HEK293 (cell line): ENCODE data around the gene DENND5A.
A peak's percentile ranks its signal among the peaks of the same experiment; 100 is the strongest.

Experiments used
- HOXD13 ChIP-seq: sonication (generic); formaldehyde crosslinking; IDR thresholded peaks from 2 replicates; pipeline ENCODE4 v1.8.0; 2022; ENCODE audit warnings: missing genetic modification reagents, borderline replicate concordance
- IKZF3 ChIP-seq: fragments of 450-650 bp; IDR thresholded peaks from 2 replicates; pipeline ENCODE4 v1.5.0; 2018; ENCODE audit warnings: missing biosample characterization, mild to moderate bottlenecking, missing genetic modification characterization, moderate library complexity
- KLF8 ChIP-seq: fragments of 450-650 bp; formaldehyde crosslinking; IDR thresholded peaks from 2 replicates; pipeline ENCODE4 v1.5.1; 2016; ENCODE audit warnings: missing biosample characterization, missing genetic modification characterization
- PRDM10 ChIP-seq: fragments of 450-650 bp; formaldehyde crosslinking; IDR thresholded peaks from 2 replicates; pipeline ENCODE4 v1.5.1; 2016; ENCODE audit warnings: missing biosample characterization, missing genetic modification characterization
- PRDM4 ChIP-seq: fragments of 450-650 bp; formaldehyde crosslinking; IDR thresholded peaks from 2 replicates; pipeline ENCODE4 v1.5.1; 2017; ENCODE audit warnings: missing biosample characterization, missing genetic modification characterization
- PRDM6 ChIP-seq: fragments of 450-650 bp; formaldehyde crosslinking; IDR thresholded peaks from 2 replicates; pipeline ENCODE4 v1.5.1; 2017; ENCODE audit warnings: missing biosample characterization, missing genetic modification characterization
- SCRT2 ChIP-seq: fragments of 450-650 bp; formaldehyde crosslinking; IDR thresholded peaks from 2 replicates; pipeline ENCODE4 v1.5.1; 2016; ENCODE audit warnings: missing biosample characterization, missing genetic modification characterization
- SP7 ChIP-seq: fragments of 450-650 bp; formaldehyde crosslinking; IDR thresholded peaks from 2 replicates; pipeline ENCODE4 v1.5.1; 2016; ENCODE audit warnings: missing biosample characterization, missing genetic modification characterization
- ZEB2 ChIP-seq: fragments of 450-650 bp; formaldehyde crosslinking; IDR thresholded peaks from 2 replicates; pipeline ENCODE4 v1.5.1; 2016; ENCODE audit warnings: missing biosample characterization, missing genetic modification characterization
- ZNF266 ChIP-seq: fragments of 450-650 bp; formaldehyde crosslinking; IDR thresholded peaks from 2 replicates; pipeline ENCODE4 v1.5.1; 2016; ENCODE audit warnings: missing biosample characterization, missing genetic modification characterization, low read depth
- ZNF335 ChIP-seq: fragments of 450-650 bp; formaldehyde crosslinking; conservative IDR thresholded peaks from 2 replicates; pipeline ENCODE4 v1.5.1; 2016; ENCODE audit warnings: missing biosample characterization, missing genetic modification characterization
- ZNF366 ChIP-seq: fragments of 450-650 bp; formaldehyde crosslinking; conservative IDR thresholded peaks from 2 replicates; pipeline ENCODE4 v1.5.1; 2016; ENCODE audit warnings: missing biosample characterization, missing genetic modification characterization
- ZNF394 ChIP-seq: fragments of 450-650 bp; formaldehyde crosslinking; IDR thresholded peaks from 2 replicates; pipeline ENCODE4 v1.5.1; 2016; ENCODE audit warnings: missing biosample characterization, missing genetic modification characterization, mild to moderate bottlenecking, moderate library complexity, borderline replicate concordance
- ZNF404 ChIP-seq: fragments of 450-650 bp; formaldehyde crosslinking; IDR thresholded peaks from 2 replicates; pipeline ENCODE4 v1.5.1; 2017; ENCODE audit warnings: missing biosample characterization, missing genetic modification characterization
- ZNF560 ChIP-seq: fragments of 450-650 bp; formaldehyde crosslinking; IDR thresholded peaks from 2 replicates; pipeline ENCODE4 v1.5.1; 2017; ENCODE audit warnings: missing biosample characterization, missing genetic modification characterization, borderline replicate concordance
- TF ChIP-seq, protein P1 (sequence below): fragments of 450-650 bp; formaldehyde crosslinking; IDR thresholded peaks from 2 replicates; pipeline ENCODE4 v1.5.1; 2016; ENCODE audit warnings: missing biosample characterization, missing genetic modification characterization
- TF ChIP-seq, protein P2 (sequence below): fragments of 450-650 bp; formaldehyde crosslinking; IDR thresholded peaks from 2 replicates; pipeline ENCODE4 v1.5.1; 2016; ENCODE audit warnings: missing biosample characterization, missing genetic modification characterization

DENND5A gene

GRCh38 chr11:9138612-9139579 lies 126.3 kb downstream of the DENND5A start (continued):
- TF ChIP-seq, protein P1, sequence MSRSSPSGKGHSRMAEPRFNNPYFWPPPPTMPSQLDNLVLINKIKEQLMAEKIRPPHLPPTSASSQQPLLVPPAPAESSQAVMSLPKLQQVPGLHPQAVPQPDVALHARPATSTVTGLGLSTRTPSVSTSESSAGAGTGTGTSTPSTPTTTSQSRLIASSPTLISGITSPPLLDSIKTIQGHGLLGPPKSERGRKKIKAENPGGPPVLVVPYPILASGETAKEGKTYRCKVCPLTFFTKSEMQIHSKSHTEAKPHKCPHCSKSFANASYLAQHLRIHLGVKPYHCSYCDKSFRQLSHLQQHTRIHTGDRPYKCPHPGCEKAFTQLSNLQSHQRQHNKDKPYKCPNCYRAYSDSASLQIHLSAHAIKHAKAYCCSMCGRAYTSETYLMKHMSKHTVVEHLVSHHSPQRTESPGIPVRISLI (tag by site-specific recombination): peak; percentile 96
- TF ChIP-seq ZNF366 (tag by site-specific recombination) (peak; percentile 93), ZNF266 (tag by site-specific recombination) (no peak), ZNF335 (tag by site-specific recombination) (peak; percentile 39), ZNF560 (tag by site-specific recombination) (no peak), IKZF3 (peak; percentile 33; the same call in 1 of the 2 replicates), SP7 (tag by site-specific recombination) (peak; percentile 77), KLF8 (no peak), PRDM4 (no peak), PRDM6 (tag by site-specific recombination) (peak; percentile 94), ZNF404 (tag by site-specific recombination) (no peak), ZEB2 (peak; percentile 79), HOXD13 (CRISPR knock-in tag) (peak; percentile 9; the same call in 1 of the 2 replicates), SCRT2 (tag by site-specific recombination) (peak; percentile 64), ZNF394 (tag by site-specific recombination) (peak; percentile 35), PRDM10 (peak; percentile 18; the same call in 1 of the 2 replicates)
- TF ChIP-seq, protein P2, sequence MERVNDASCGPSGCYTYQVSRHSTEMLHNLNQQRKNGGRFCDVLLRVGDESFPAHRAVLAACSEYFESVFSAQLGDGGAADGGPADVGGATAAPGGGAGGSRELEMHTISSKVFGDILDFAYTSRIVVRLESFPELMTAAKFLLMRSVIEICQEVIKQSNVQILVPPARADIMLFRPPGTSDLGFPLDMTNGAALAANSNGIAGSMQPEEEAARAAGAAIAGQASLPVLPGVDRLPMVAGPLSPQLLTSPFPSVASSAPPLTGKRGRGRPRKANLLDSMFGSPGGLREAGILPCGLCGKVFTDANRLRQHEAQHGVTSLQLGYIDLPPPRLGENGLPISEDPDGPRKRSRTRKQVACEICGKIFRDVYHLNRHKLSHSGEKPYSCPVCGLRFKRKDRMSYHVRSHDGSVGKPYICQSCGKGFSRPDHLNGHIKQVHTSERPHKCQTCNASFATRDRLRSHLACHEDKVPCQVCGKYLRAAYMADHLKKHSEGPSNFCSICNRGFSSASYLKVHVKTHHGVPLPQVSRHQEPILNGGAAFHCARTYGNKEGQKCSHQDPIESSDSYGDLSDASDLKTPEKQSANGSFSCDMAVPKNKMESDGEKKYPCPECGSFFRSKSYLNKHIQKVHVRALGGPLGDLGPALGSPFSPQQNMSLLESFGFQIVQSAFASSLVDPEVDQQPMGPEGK (tag by site-specific recombination): peak; percentile 51; the same call in 1 of the 2 replicates
